ENCODE results near the gene PELI3. TPM values are rescaled to one million over a fixed set of nuclear protein-coding genes. Genes with fewer than 3 reads are reported as not detected.

PELI3 gene
- polyA plus RNA-seq, 1 donor (not counting 4 experiments of a cell fraction or from before 2014, with no cell fraction given): 2.1 TPM

- Histone ChIP-seq H2AFZ (ENCODE audit: control insufficient read depth, low read length) (no peak overlapping the region), H3K27ac (ENCODE audit: control insufficient read depth, insufficient read depth, low read length) (no peak overlapping the region), H3K9ac (ENCODE audit: control insufficient read depth, extremely low read depth, insufficient read depth, low read length) (no peak overlapping the region), H3K9me1 (ENCODE audit: control insufficient read depth, extremely low read depth, insufficient read depth, low read length) (peaks cover 2% of the 10 kb centered on the region), H3K4me3 (ENCODE audit: control insufficient read depth in 2 of 3, extremely low read depth in 1 of 3, insufficient read depth in 2 of 3, low read depth in 1 of 3, low read length in 3 of 3) (no peak overlapping the region), H3K79me2 (ENCODE audit: control insufficient read depth, insufficient read depth, low read length) (no peaks in the 10 kb centered on the region), H3K27me3 (ENCODE audit: control insufficient read depth, extremely low read depth, insufficient read depth, low read length) (peaks cover 4% of the 10 kb centered on the region), H3K4me1 (ENCODE audit: control insufficient read depth, extremely low read depth, insufficient read depth, low read length) (peaks cover 16% of the 10 kb centered on the region), H4K20me1 (ENCODE audit: control insufficient read depth, extremely low read depth, insufficient read depth, low read length) (no peaks in the 10 kb centered on the region), H3K36me3 (ENCODE audit: control insufficient read depth in 2 of 2, extremely low read depth in 1 of 2, insufficient read depth in 2 of 2, low read length in 2 of 2) (no peaks in the 10 kb centered on the region), H3K4me2 (ENCODE audit: control insufficient read depth, extremely low read depth, insufficient read depth, low read depth, low read length) (no peak overlapping the region), H3K9me3 (ENCODE audit: control insufficient read depth, low read depth, low read length) (no peaks in the 10 kb centered on the region)
- FAIRE-seq (no peak), DNase-seq (ENCODE audit: low read depth, low spot score) (no peak)
- dilution Hi-C loops (cut with MboI; ENCODE audit: extremely low pct_ligation_motif_present, low sequenced_read_pairs): no loop called here
- TF ChIP-seq CTCF (optimal IDR thresholded peaks at IDR 0.05 in 1 of 3, IDR thresholded peaks at IDR 0.05 in 1 of 3, conservative IDR thresholded peaks at IDR 0.05 in 1 of 3; ENCODE audit: extremely low read depth in 1 of 3, insufficient read depth in 2 of 3, low read length in 3 of 3) (no peak), EZH2 (IDR thresholded peaks at IDR 0.05; ENCODE audit: low read length) (no peak)
Measured at GRCh38 chr11:66451663-66452062, 15.0 kb upstream of the PELI3 start.

- Histone ChIP-seq H3K9me1 (ENCODE audit: control insufficient read depth, extremely low read depth, insufficient read depth, low read length) (peaks cover 2% of the 10 kb centered on the region), H3K36me3 (ENCODE audit: control insufficient read depth in 2 of 2, extremely low read depth in 1 of 2, insufficient read depth in 2 of 2, low read length in 2 of 2) (no peaks in the 10 kb centered on the region), H3K4me1 (ENCODE audit: control insufficient read depth, extremely low read depth, insufficient read depth, low read length) (peaks cover 16% of the 10 kb centered on the region), H3K9me3 (ENCODE audit: control insufficient read depth, low read depth, low read length) (no peaks in the 10 kb centered on the region), H3K79me2 (ENCODE audit: control insufficient read depth, insufficient read depth, low read length) (no peaks in the 10 kb centered on the region), H2AFZ (ENCODE audit: control insufficient read depth, low read length) (no peak overlapping the region), H3K9ac (ENCODE audit: control insufficient read depth, extremely low read depth, insufficient read depth, low read length) (no peak overlapping the region), H3K4me2 (ENCODE audit: control insufficient read depth, extremely low read depth, insufficient read depth, low read depth, low read length) (peak overlapping the region; percentile 41), H3K27ac (ENCODE audit: control insufficient read depth, insufficient read depth, low read length) (peak overlapping the region; percentile 47), H3K4me3 (ENCODE audit: control insufficient read depth in 2 of 3, extremely low read depth in 1 of 3, insufficient read depth in 2 of 3, low read depth in 1 of 3, low read length in 3 of 3) (no peak overlapping the region), H3K27me3 (ENCODE audit: control insufficient read depth, extremely low read depth, insufficient read depth, low read length) (peaks cover 4% of the 10 kb centered on the region), H4K20me1 (ENCODE audit: control insufficient read depth, extremely low read depth, insufficient read depth, low read length) (no peaks in the 10 kb centered on the region)
- TF ChIP-seq EZH2 (IDR thresholded peaks at IDR 0.05; ENCODE audit: low read length) (no peak), CTCF (optimal IDR thresholded peaks at IDR 0.05 in 1 of 3, IDR thresholded peaks at IDR 0.05 in 1 of 3, conservative IDR thresholded peaks at IDR 0.05 in 1 of 3; ENCODE audit: extremely low read depth in 1 of 3, insufficient read depth in 2 of 3, low read length in 3 of 3) (no peak)
- DNase-seq (ENCODE audit: low read depth, low spot score): no peak
- dilution Hi-C loops (cut with MboI; ENCODE audit: extremely low pct_ligation_motif_present, low sequenced_read_pairs): no loop called here
- peak; percentile 80 for FAIRE-seq
Measured at GRCh38 chr11:66454247-66454646, 12.5 kb upstream of the PELI3 start.
